HG03108 (cell line): ENCODE results near the gene PPP2R2C.

Experiments used
- ATAC-seq: cut with Tn5 transposase; IDR thresholded peaks from one replicate; pipeline ENCODE4 v1.9.1; 2021; ENCODE audit warnings: moderate library complexity; ENCODE audit not compliant: unreplicated experiment

PPP2R2C gene

GRCh38 chr4:6469898-6470501 is 2.4 kb downstream of the PPP2R2C start:
- no peak for ATAC-seq

GRCh38 chr4:6469144-6469543 is 3.3 kb downstream of the PPP2R2C start:
- no peak for ATAC-seq

DNA sequence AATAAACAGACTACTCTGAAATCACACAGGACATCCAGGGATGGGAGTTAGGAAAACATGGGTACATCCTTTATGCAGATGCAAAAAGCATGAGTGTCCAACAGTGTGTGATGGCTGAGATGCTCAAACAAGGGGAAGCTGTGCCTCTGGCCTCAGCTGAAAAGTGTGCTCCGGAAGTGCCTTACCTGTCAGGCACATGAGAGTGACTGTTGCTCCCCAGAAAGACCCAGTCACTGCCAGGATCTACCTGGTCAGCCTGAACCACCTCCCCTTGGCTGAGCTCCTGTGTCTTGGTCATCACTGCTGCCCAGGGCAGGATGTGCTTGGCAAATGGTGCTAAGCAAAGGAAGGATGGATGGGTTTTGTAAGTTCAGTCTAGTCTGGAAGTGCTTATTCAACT is 4.0 kb downstream of the PPP2R2C start:
- ATAC-seq: no peak

DNA sequence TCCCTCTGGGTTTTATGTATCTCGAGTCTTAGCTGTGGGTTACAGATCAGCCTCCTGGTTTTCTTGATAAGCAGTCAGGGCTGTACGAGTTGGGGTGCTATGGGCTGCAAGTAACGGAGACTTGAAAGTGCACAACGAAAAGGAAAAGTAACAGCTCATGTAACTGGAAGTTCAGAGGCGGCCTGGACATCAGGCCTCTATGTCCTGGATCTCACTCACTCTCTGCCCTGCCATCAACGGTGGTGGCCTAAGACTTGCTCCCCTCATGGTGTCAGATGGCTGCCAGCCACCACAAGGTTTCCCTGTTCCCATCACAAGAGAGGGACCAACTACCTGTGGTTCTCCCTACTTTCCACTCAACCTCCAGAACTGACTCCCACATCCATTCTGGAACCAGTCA is 4.8 kb downstream of the PPP2R2C start:
- ATAC-seq: no peak

DNA sequence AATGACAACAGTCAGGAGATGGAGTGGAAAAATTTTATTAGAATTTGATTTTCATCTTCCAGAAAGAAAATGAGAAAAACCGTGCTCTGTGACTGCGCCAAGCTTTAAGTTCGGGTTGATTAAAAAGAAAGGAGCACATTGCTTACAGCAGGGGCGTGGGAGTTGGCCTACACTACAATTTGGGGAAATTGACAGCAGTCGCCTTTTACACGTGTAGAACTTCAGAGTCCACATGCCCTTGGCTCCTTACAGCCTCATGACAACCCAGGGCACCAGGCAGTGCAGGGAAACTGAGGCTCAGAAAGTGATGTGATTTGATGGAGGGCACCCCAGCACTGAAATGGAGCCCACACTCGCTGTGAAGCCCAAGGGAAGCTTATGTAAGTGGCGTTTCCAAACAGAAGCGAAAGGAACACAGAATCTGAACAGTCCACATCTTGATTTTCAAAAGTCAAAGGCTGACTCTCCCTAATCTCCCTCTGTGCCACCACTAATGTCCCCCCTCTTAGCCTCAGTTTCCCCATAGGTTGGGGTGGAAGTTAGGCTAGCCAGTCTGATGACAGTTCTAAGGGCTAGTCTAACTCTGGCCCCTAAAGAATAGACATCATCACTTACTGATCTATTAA is 5.5 kb downstream of the PPP2R2C start:
- ATAC-seq: no peak

DNA sequence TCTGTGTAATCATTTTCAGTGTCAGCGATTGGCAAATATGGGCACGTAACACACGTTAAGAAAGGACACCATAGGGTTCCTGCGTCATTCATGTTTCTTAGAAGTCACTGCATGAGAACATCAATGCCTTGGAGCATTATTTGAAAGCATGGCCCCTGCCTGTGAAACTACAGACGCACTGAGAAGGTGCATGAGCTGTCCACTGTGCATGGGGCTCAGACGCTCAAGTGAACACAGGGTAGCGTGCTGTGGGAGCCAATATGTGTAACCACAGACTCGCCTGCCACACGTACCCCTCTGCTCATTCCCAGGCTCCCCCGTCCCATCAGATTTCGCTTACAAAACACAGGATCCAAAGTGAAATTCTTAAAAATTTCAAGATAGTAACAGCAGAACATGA is 6.5 kb downstream of the PPP2R2C start:
- no peak for ATAC-seq

DNA sequence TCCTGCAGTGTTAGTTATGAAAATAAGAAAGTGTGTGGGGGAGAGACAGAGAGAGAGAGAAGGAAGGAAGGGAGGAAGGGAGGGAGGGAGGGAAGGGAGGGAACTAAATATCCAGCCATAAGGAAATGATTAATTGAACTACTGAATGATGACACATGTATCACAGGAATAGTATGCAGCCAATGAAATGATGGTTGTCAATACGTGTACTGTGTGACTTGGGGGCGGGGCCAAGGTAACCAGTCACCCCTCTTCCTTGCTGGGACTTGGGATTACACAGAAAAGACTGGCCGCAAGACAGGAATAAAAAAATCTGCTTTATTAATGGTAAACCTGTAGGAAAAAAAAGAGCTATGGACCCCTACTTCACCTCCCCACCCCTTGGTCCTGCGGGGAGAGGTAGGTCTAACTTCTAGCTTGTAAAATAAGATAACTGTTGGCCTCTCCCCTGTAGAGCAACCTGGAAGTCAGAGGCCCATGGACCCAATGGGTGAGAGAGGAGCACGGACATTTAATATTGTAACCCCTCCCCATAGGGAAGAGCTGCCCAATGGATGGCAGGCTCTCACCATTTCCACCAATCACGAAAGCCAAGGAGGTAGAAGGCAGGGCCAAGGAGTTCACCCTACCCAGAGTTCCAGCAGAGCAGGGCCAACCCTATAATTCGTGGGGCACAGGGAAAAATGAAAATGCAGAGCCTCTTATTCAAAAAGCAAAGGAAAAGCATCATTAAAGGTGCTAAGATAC is 7.4 kb downstream of the PPP2R2C start:
- ATAC-seq: no peak

DNA sequence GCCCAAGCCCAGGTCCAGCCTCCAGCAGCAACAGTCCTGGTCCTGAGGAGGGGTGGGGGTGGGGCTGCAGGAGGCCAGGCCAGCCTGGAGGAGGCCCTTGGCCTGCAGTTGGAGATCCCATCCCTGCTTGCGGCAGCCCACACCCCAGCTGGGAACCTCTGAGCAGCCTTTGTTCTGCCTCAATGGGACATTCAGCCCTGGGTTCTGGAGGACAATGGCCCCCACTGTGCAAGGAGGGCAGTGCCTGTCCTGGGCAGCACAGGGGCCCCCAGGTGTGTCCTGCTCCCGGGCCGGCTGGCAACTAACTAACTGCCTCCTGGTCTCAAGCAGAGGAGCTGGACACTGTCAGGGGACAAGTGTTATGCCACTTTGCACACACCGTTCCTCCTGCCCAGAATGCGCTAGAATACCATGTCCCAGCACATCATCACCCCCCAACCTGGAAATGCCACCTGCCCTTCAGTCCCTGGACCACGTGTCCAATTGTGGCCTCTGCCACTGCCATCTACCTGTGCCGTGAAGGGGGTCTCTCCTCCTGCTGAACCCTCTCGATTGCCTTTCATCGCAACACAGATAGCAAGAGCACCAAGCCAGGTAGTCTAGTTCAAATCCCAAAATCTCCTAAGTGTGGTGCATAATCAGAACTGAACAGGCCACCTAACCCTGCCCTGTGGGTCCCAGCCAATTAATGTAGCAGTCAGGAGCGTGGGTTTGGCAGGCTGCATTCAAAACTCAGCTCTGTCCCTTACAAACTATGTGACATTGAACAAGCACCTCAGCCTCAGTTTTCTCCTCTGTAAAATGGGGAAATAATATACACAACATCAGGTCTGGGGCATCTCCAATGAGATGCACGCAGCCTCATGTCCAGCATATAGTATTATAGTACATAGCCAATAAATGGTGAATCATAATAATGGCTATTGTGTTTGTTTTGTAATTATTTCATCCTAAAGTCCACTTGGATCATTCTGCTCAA is 8.8 kb downstream of the PPP2R2C start:
- no peak for ATAC-seq

GRCh38 chr4:6461301-6462165 is 10.9 kb downstream of the PPP2R2C start:
- no peak for ATAC-seq

- ATAC-seq: no peak
Measured at GRCh38 chr4:6460876-6461275, 11.5 kb downstream of the PPP2R2C start.

- no peak for ATAC-seq
Measured at GRCh38 chr4:6458528-6458927, 13.9 kb downstream of the PPP2R2C start.

DNA sequence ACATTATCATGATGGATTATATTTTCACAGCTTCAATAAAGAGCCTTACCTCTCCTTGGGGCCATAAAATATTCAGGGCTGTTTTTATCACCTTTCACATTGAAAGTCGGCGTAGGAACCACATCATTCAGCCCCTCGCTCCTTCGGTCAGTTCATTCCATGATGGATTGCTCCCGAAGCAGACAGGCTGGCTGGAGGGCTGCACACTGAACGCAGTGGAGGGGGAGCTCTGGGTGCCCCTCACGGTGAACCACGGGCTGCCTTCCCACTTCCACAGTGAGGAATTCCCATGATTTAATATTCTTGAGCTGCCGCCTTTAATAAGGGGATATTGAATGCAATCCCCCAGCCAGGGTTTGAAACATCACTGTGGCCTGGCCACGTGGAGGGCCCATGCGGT is 16.0 kb downstream of the PPP2R2C start:
- no peak for ATAC-seq

GRCh38 chr4:6454112-6454910 is 18.1 kb downstream of the PPP2R2C start:
- no peak for ATAC-seq

DNA sequence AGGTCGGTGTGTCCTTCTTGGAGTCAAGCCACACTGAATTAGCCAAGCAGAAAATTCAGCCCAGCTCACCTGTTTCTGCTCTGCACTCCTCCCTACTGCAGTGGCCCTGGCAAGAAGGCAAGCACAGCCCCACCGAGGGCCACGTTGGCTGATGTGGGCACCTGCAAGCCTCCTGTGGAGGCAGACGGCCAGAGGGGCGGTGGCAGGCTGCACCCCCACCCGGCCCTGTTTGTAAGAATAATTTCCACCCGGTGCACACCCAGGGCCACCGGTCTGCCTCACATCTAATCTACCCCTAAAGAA is 18.8 kb downstream of the PPP2R2C start:
- no peak for ATAC-seq

- no peak for ATAC-seq
Measured at GRCh38 chr4:6452897-6453687, 19.3 kb downstream of the PPP2R2C start.

DNA sequence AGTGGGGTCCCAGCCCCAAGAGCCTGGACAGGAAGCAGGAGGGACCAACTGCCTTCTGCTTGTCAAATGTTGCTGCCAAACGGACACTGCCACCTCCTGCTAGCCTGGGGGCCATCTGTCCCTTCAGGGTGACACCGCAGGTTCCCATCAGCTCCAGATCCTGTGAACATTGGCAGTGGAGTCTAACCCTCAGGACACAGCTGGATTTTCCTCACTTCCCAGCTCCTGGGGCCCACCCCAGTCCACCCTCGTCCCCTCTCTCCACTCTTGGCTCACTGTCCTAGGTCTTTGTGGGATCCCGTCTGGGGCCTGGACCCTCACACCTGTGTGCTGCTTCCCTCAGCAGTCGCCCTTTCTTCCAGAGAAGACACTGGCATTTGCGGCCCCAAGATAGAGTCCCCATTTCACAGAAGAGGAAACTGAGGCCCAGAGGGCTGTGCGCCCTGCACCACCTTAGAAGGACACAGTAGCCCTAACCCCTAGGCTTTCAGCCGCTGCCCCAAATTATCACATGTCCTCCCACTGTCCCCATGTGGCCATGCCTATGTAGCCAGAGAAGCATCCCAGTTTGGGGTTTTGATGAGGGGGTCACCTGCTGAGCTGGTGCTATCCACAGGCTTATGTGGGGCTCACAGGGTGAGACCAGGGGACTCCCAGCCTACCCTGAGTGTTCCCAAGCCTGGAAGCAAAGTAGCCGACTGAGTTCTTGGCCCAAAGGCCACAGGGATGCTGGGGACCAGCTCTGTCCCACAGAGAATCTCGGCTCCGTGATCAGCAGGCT is 20.1 kb downstream of the PPP2R2C start:
- ATAC-seq: no peak

- ATAC-seq: no peak
Measured at GRCh38 chr4:6451309-6451708, 21.1 kb downstream of the PPP2R2C start.

DNA sequence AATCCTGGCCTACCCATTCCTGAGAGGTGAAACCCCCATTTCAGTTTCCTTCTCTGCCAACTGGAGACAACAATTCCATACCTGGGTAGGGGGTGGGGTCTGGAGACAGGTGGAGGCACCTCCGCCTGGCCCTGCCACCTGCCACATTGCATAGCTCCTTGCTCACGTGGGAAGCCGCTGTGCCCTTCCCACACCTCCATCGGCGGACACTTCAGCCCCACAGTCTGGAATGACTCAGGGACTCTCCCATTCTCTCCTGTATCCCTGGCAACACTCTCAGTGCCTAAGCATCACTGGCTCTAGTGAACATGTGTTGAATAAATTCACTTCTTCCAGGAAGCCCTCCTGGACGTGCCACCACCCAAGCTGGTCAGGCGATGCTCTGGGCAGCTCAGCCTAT is 21.7 kb downstream of the PPP2R2C start:
- ATAC-seq: no peak
